H1 (cell line): ENCODE results near the gene RFX3. TPM values are rescaled to one million over a fixed set of nuclear protein-coding genes. Genes with fewer than 3 reads are reported as not detected.
A peak's percentile ranks its signal among the peaks of the same experiment; 100 is the strongest.

Experiments
- CTCF ChIA-PET: fragments of 300-600 bp; sonication (Branson Sonifier 250); formaldehyde crosslinking; loops from one replicate; lab custom pipeline; 2021; ENCODE audit not compliant: partially characterized antibody; lab: Charles Lee
- POLR2A ChIA-PET: fragments of 300-600 bp; sonication (Branson Sonifier 250); formaldehyde crosslinking; loops from one replicate; lab custom pipeline; 2021; ENCODE audit warnings: inconsistent platforms; ENCODE audit not compliant: partially characterized antibody; lab: Charles Lee
- DNase-seq, 2 experiments: peaks; one replicate each; pipeline versions ENCODE4 v3.0.0 to v3.0.0-alpha.2; 2010 to 2022; ENCODE audit warnings: low spot score in 2 of 2, low read depth in 1 of 2, mixed read lengths in 1 of 2
- FAIRE-seq: peaks from 2 replicates; lab custom pipeline; 2011; peaks lifted over from hg19 to GRCh38; lab: Jason Lieb, UNC
- H2AFZ ChIP-seq: 2 replicates; pipeline ENCODE4 v1.8.1; 2012; ENCODE audit warnings: low read length, inconsistent platforms
- H2AK5ac ChIP-seq: 2 replicates; pipeline ENCODE4 v1.6.1; 2013; ENCODE audit warnings: low read depth, low read length
- H2BK120ac ChIP-seq: replicated peaks from 2 replicates; pipeline ENCODE3; 2013; ENCODE audit warnings: low read depth, low read length, inconsistent platforms
- H2BK12ac ChIP-seq: 2 replicates; pipeline ENCODE4 v1.6.1; 2013; ENCODE audit warnings: low read depth, low read length
- H2BK15ac ChIP-seq: 2 replicates; pipeline ENCODE4 v1.6.1; 2013; ENCODE audit warnings: low read length
- H2BK20ac ChIP-seq: 2 replicates; pipeline ENCODE4 v1.6.1; 2013; ENCODE audit warnings: low read length
- H2BK5ac ChIP-seq: 2 replicates; pipeline ENCODE4 v1.6.1; 2013; ENCODE audit warnings: low read depth, low read length
- H3K14ac ChIP-seq: 2 replicates; pipeline ENCODE4 v1.6.1; 2013; ENCODE audit warnings: inconsistent platforms; ENCODE audit not compliant: insufficient read length
- H3K18ac ChIP-seq: 2 replicates; pipeline ENCODE4 v1.6.1; 2013; ENCODE audit warnings: low read length; ENCODE audit errors: extremely low read depth
- H3K23ac ChIP-seq: 2 replicates; pipeline ENCODE4 v1.6.1; 2013; ENCODE audit warnings: inconsistent platforms; ENCODE audit not compliant: insufficient read length
- H3K23me2 ChIP-seq: 2 replicates; pipeline ENCODE4 v1.6.1; 2013; ENCODE audit warnings: low read depth, low read length
- H3K27ac ChIP-seq: 2 replicates; pipeline ENCODE4 v1.6.1; 2011; ENCODE audit warnings: low read depth, low read length, inconsistent platforms
- H3K27me3 ChIP-seq, 4 experiments: replicated peaks in 1 of 4; 1 replicate in 1 of 4; 2 replicates in 3 of 4; pipeline versions ENCODE4 v1.6.1 to v1.8.1; 2011 to 2013; ENCODE audit warnings: low read length in 3 of 4, mild to moderate bottlenecking in 3 of 4, inconsistent platforms in 2 of 4, mixed read lengths in 2 of 4, moderate library complexity in 1 of 4; ENCODE audit not compliant: control insufficient read depth in 3 of 4, insufficient read depth in 3 of 4; ENCODE audit errors: extremely low read depth in 1 of 4
- H3K36me3 ChIP-seq, 4 experiments: 2 replicates each; pipeline versions ENCODE4 v1.6.1 to v1.8.1; 2011 to 2013; ENCODE audit warnings: mild to moderate bottlenecking in 4 of 4, low read length in 3 of 4, moderate library complexity in 2 of 4, control low read depth in 1 of 4, inconsistent platforms in 1 of 4; ENCODE audit not compliant: insufficient read depth in 4 of 4, control insufficient read depth in 2 of 4
- H3K4ac ChIP-seq: replicated peaks from 2 replicates; pipeline ENCODE3; 2013; ENCODE audit warnings: low read length, low read depth, mixed read lengths, inconsistent platforms; ENCODE audit not compliant: insufficient read length
- H3K4me1 ChIP-seq, 4 experiments: replicated peaks in 1 of 4; 1 replicate in 1 of 4; 2 replicates in 3 of 4; pipeline versions ENCODE4 v1.6.1 to v1.8.1; 2011 to 2013; ENCODE audit warnings: low read length in 3 of 4, inconsistent platforms in 2 of 4, mixed read lengths in 1 of 4; ENCODE audit not compliant: insufficient read depth in 4 of 4, control insufficient read depth in 3 of 4
- H3K4me2 ChIP-seq, 2 experiments: 2 replicates each; pipeline versions ENCODE4 v1.6.1 to v1.8.1; 2011 to 2013; ENCODE audit warnings: low read depth in 2 of 2, low read length in 2 of 2, control low read depth in 1 of 2, inconsistent platforms in 1 of 2, mild to moderate bottlenecking in 1 of 2; ENCODE audit not compliant: insufficient read depth in 1 of 2
- H3K4me3 ChIP-seq, 4 experiments: fragments of 200-600, 300-600 bp in 1 of 4; sonication (generic), shearing (Covaris generic), sonication (Bioruptor Twin) in 1 of 4; 2 replicates each; pipeline versions ENCODE4 v1.5.1 to v1.8.1; 2011 to 2016; ENCODE audit warnings: low read length in 4 of 4, low read depth in 3 of 4, control low read depth in 2 of 4, inconsistent platforms in 2 of 4, mild to moderate bottlenecking in 2 of 4, mixed read lengths in 1 of 4, moderate library complexity in 1 of 4; ENCODE audit not compliant: insufficient read depth in 2 of 4; ENCODE audit errors: extremely low read depth in 1 of 4
- H3K56ac ChIP-seq: replicated peaks from 2 replicates; pipeline ENCODE3; 2013; ENCODE audit warnings: low read depth, mild to moderate bottlenecking, mixed read lengths, low read length, inconsistent platforms; ENCODE audit not compliant: insufficient read length
- H3K79me1 ChIP-seq: 2 replicates; pipeline ENCODE4 v1.6.1; 2013; ENCODE audit warnings: low read depth, low read length, control low read depth
- H3K79me2 ChIP-seq, 2 experiments: 2 replicates each; pipeline versions ENCODE4 v1.6.1 to v1.8.1; 2012 to 2013; ENCODE audit warnings: low read length in 2 of 2, mild to moderate bottlenecking in 2 of 2, inconsistent platforms in 1 of 2; ENCODE audit not compliant: insufficient read depth in 2 of 2, control insufficient read depth in 1 of 2
- H3K9ac ChIP-seq, 4 experiments: replicated peaks in 1 of 4; 1 replicate in 1 of 4; 2 replicates in 3 of 4; pipeline versions ENCODE4 v1.6.1 to v1.8.1; 2011 to 2013; ENCODE audit warnings: low read depth in 3 of 4, low read length in 3 of 4, control low read depth in 2 of 4, mild to moderate bottlenecking in 2 of 4, moderate library complexity in 2 of 4, inconsistent platforms in 1 of 4; ENCODE audit errors: extremely low read depth in 1 of 4
- H3K9me3 ChIP-seq, 2 experiments: 2 replicates each; pipeline versions ENCODE4 v1.6.1 to v1.8.1; 2012 to 2013; ENCODE audit warnings: mild to moderate bottlenecking in 2 of 2, moderate library complexity in 2 of 2, control low read depth in 1 of 2, inconsistent platforms in 1 of 2, low read depth in 1 of 2, low read length in 1 of 2, mixed read lengths in 1 of 2; ENCODE audit not compliant: insufficient read depth in 2 of 2
- H4K20me1 ChIP-seq, 2 experiments: replicated peaks in 1 of 2; 2 replicates each; pipeline versions ENCODE3 to v1.8.1; 2011 to 2013; ENCODE audit warnings: inconsistent platforms in 2 of 2, low read length in 2 of 2, mild to moderate bottlenecking in 1 of 2; ENCODE audit not compliant: insufficient read depth in 2 of 2, control insufficient read depth in 1 of 2
- H4K5ac ChIP-seq: 2 replicates; pipeline ENCODE4 v1.6.1; 2013; ENCODE audit warnings: low read length, low read depth, mixed read lengths, inconsistent platforms; ENCODE audit not compliant: insufficient read length
- H4K8ac ChIP-seq: 2 replicates; pipeline ENCODE4 v1.8.0; 2013; ENCODE audit warnings: mild to moderate bottlenecking, moderate library complexity, low read length, inconsistent platforms; ENCODE audit not compliant: insufficient read depth; ENCODE audit errors: extremely low read depth
- H4K91ac ChIP-seq: replicated peaks from 2 replicates; pipeline ENCODE3; 2013; ENCODE audit warnings: low read length, mixed read lengths, inconsistent platforms; ENCODE audit not compliant: insufficient read length
- CREB1 ChIP-seq: IDR thresholded peaks from 2 replicates; pipeline ENCODE4 v1.6.1; 2012; ENCODE audit warnings: inconsistent platforms
- JUN ChIP-seq: IDR thresholded peaks from 2 replicates; pipeline ENCODE4 v1.6.1; 2011; ENCODE audit warnings: low read depth, mild to moderate bottlenecking, improper control_type of control experiment, low read length
- MAFK ChIP-seq: IDR thresholded peaks from 2 replicates; pipeline ENCODE4 v1.6.1; 2012; ENCODE audit warnings: low read depth, mild to moderate bottlenecking, improper control_type of control experiment, low read length
- RBBP5 ChIP-seq: IDR thresholded peaks from 2 replicates; pipeline ENCODE4 v1.7.1; 2012; ENCODE audit warnings: low read depth, mild to moderate bottlenecking, inconsistent platforms, low read length, moderate library complexity, borderline replicate concordance
- SP2 ChIP-seq: IDR thresholded peaks from 2 replicates; pipeline ENCODE4 v1.6.1; 2012; ENCODE audit warnings: mild to moderate bottlenecking, low read length, inconsistent platforms
- WGBS, 2 experiments: shearing (Covaris generic) in 1 of 2; methylation state at CpG; one replicate each; pipeline versions ENCODE4 v1.1.6 to v1.1.7; 2013 to 2015; ENCODE audit warnings: low lambda C conversion rate in 2 of 2, mixed read lengths in 2 of 2, inconsistent platforms in 1 of 2, low coverage in 1 of 2, missing lambda C conversion rate in 1 of 2; ENCODE audit not compliant: insufficient replicate concordance in 2 of 2, insufficient coverage in 1 of 2, insufficient read length in 1 of 2; ENCODE audit errors: extremely low coverage in 1 of 2, missing lambda C conversion rate in 1 of 2; 5-methylcytosine and 5-hydroxymethylcytosine counted together
- polyA plus RNA-seq, 7 experiments: library from polyadenylated mRNA; depleted of rRNA in 3 of 7; stranded (reverse) in 5 of 7; unstranded in 2 of 7; fragments of >200 nt in 5 of 7; fragments of 200-250 nt in 2 of 7; gene quantifications; 1 replicate in 5 of 7; 2 replicates in 1 of 7; 4 replicates in 1 of 7; pipeline versions ENCODE4 v1.2.1 to v1.2.3, GENCODE V29; 2011 to 2013; ENCODE audit warnings: missing spikeins in 2 of 7, mixed read lengths in 2 of 7
- total RNA-seq: library from RNA; stranded (reverse); fragmentation: NEBNext Ultra II Directional; extraction: Animal tissue kit (Norgen Biotek cat#: 25700); gene quantifications from 2 replicates; pipeline ENCODE4 v1.2.1, GENCODE V29; 2021
- TF ChIP-seq, protein P1 (sequence below), 3 experiments: IDR thresholded peaks; 1 replicate in 2 of 3; 2 replicates in 1 of 3; pipeline versions ENCODE4 v1.5.1 to v1.6.1; 2011; ENCODE audit warnings: low read length in 3 of 3, mild to moderate bottlenecking in 3 of 3, inconsistent platforms in 2 of 3, low read depth in 1 of 3, moderate library complexity in 1 of 3; ENCODE audit not compliant: insufficient read depth in 1 of 3; ENCODE audit errors: control extremely low read depth in 1 of 3

Gene RFX3
- total and polyA plus RNA-seq, 2 of the 8 experiments (the other 6 are each of a cell fraction or from before 2014, with no cell fraction given), result 4.9 to 22.6 TPM

DNA sequence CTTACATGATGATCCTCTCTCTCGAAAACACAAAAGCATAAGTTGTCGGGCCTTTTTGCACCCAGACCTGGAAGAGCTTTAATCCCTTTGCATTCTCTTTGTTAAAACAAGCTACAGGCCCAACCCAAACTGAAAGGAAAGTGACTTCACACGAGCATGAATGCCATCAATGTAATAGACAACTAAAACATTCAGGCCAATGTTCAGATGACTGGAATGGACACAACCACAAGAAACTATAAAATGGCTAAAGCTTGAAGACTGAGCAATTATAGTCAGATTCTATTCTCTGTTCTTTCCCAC is 45.5 kb downstream of the RFX3 start:
- no peak overlapping the region for H3K4me3 ChIP-seq
- no peak overlapping the region for H2AK5ac ChIP-seq
- H3K9ac ChIP-seq, result no peak overlapping the region
- H4K5ac ChIP-seq, result no peak overlapping the region
- H3K56ac ChIP-seq, result no peak overlapping the region
- H3K23ac ChIP-seq, result no peak overlapping the region
- H3K18ac ChIP-seq, result no peak overlapping the region
- H3K4ac ChIP-seq, result no peak overlapping the region
- H4K8ac ChIP-seq, result no peak overlapping the region
- ChIA-PET CTCF (interaction anchor here (0.6 to 2.0 kb wide), 4 partner anchors 13 to 475 kb away, joined by 3 to 10 read pairs (median 4); no protein-coding TSS in a partner anchor), POLR2A (no interaction called here)
- no peaks in the 10 kb centered on the region for H3K27me3 ChIP-seq
- H2AFZ ChIP-seq, result no peak overlapping the region
- no peak for DNase-seq
- no peaks in the 10 kb centered on the region for H3K79me2 ChIP-seq
- H2BK20ac ChIP-seq, result no peak overlapping the region
- H2BK5ac ChIP-seq, result no peak overlapping the region
- no peaks in the 10 kb centered on the region for H3K9me3 ChIP-seq
- peaks cover 0 to 10% (median 6%) of the 10 kb centered on the region in 4 experiments; a peak in 4 of 7 replicates for H3K4me1 ChIP-seq
- H3K79me1 ChIP-seq, result 0 out of 2 replicates have a peak, but pooled peaks cover 2% of the 10 kb centered on the region
- H2BK12ac ChIP-seq, result no peak overlapping the region
- H2BK120ac ChIP-seq, result no peak overlapping the region
- FAIRE-seq, result peak; percentile 19
- no peak overlapping the region for H3K27ac ChIP-seq
- TF ChIP-seq MAFK (no peak), CREB1 (no peak), SP2 (no peak), JUN (no peak), RBBP5 (no peak)
- TF ChIP-seq, protein P1, sequence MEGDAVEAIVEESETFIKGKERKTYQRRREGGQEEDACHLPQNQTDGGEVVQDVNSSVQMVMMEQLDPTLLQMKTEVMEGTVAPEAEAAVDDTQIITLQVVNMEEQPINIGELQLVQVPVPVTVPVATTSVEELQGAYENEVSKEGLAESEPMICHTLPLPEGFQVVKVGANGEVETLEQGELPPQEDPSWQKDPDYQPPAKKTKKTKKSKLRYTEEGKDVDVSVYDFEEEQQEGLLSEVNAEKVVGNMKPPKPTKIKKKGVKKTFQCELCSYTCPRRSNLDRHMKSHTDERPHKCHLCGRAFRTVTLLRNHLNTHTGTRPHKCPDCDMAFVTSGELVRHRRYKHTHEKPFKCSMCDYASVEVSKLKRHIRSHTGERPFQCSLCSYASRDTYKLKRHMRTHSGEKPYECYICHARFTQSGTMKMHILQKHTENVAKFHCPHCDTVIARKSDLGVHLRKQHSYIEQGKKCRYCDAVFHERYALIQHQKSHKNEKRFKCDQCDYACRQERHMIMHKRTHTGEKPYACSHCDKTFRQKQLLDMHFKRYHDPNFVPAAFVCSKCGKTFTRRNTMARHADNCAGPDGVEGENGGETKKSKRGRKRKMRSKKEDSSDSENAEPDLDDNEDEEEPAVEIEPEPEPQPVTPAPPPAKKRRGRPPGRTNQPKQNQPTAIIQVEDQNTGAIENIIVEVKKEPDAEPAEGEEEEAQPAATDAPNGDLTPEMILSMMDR (IDR thresholded peaks at IDR 0.05; ENCODE audit: control extremely low read depth in 1 of 3, insufficient read depth in 1 of 3, low read depth in 1 of 3, low read length in 3 of 3), result no peak
- H2BK15ac ChIP-seq, result no peak overlapping the region
- WGBS, 2 experiments, result 64% methylated on average over 3 of the region's 3 CpGs; no CpG with 5 or more reads in 1 of the 2 experiments
- no peak overlapping the region for H4K91ac ChIP-seq
- no peak overlapping the region for H3K4me2 ChIP-seq
- no peaks in the 10 kb centered on the region for H3K23me2 ChIP-seq
- no peak overlapping the region for H3K14ac ChIP-seq
- H4K20me1 ChIP-seq, result no peaks in the 10 kb centered on the region
- peaks cover 0 to 2% (median 0%) of the 10 kb centered on the region in 4 experiments; a peak in 1 of 8 replicates for H3K36me3 ChIP-seq
